Panc1 (cell line): ENCODE measurements around the gene ADCY1. TPM values are rescaled to one million over a fixed set of nuclear protein-coding genes. Genes with fewer than 3 reads are reported as not detected.
"Not testable (repeated sequence)": the region's sequence is repeated elsewhere in the genome, so short reads cannot be mapped to it uniquely, and the experiment has no call there.

Source experiments
- ATAC-seq: fragments of 200-7000 bp; cut with Tn5 transposase; 2 replicates; pipeline ENCODE4 v1.9.1; 2020; ENCODE audit warnings: mild to moderate bottlenecking, moderate library complexity
- BruUV-seq: library from RNA; stranded (reverse); fragments of 400-500 nt; replicated peaks from 2 replicates; lab custom pipeline; 2021; lab: Mats Ljungman, UMichigan
- CTCF ChIA-PET: fragments of 300-600 bp; sonication (Branson Sonifier 250); formaldehyde crosslinking; loops from one replicate; lab custom pipeline; 2022; ENCODE audit warnings: antibody characterized with exemption; lab: Charles Lee
- POLR2A ChIA-PET: fragments of 300-600 bp; sonication (Branson Sonifier 250); formaldehyde crosslinking; loops from one replicate; lab custom pipeline; 2022; ENCODE audit warnings: antibody characterized with exemption; lab: Charles Lee
- DNase-seq: peaks from one replicate; pipeline ENCODE4 v3.0.0-alpha.2; 2010; ENCODE audit warnings: low read depth, low spot score
- H3K27ac ChIP-seq: 2 replicates; pipeline ENCODE4 v1.5.1; 2011; ENCODE audit warnings: mild to moderate bottlenecking, low read length, inconsistent platforms
- H3K27me3 ChIP-seq: fragments of 200-500 bp; sonication (Bioruptor generic); 2 replicates; pipeline ENCODE4 v1.6.0; 2014; ENCODE audit warnings: low read length, inconsistent platforms; ENCODE audit not compliant: control insufficient read depth, insufficient read depth
- H3K36me3 ChIP-seq: fragments of 200-500 bp; sonication (Bioruptor generic); 2 replicates; pipeline ENCODE4 v1.5.1; 2014; ENCODE audit warnings: inconsistent platforms, mild to moderate bottlenecking, low read length, moderate library complexity; ENCODE audit not compliant: control insufficient read depth, insufficient read depth
- H3K4me1 ChIP-seq: 2 replicates; pipeline ENCODE4 v1.5.1; 2011; ENCODE audit warnings: inconsistent platforms, mild to moderate bottlenecking, low read length, moderate library complexity; ENCODE audit not compliant: control insufficient read depth, insufficient read depth
- H3K4me3 ChIP-seq, 2 experiments: 2 replicates each; pipeline ENCODE4 v1.5.1; 2011 to 2012; ENCODE audit warnings: low read depth in 2 of 2, low read length in 2 of 2, mild to moderate bottlenecking in 2 of 2, inconsistent platforms in 1 of 2, moderate library complexity in 1 of 2
- H3K9me3 ChIP-seq: fragments of 200-500 bp; sonication (Bioruptor generic); 2 replicates; pipeline ENCODE4 v1.5.1; 2014; ENCODE audit warnings: low read depth, mild to moderate bottlenecking, inconsistent platforms, low read length, moderate library complexity; ENCODE audit not compliant: control insufficient read depth, insufficient read depth
- POLR2AphosphoS5 ChIP-seq: IDR thresholded peaks from 2 replicates; pipeline ENCODE4 v1.6.1; 2012; ENCODE audit warnings: mild to moderate bottlenecking, low read depth, low read length, moderate library complexity
- REST ChIP-seq, 2 experiments: IDR thresholded peaks; 2 replicates each; pipeline ENCODE4 v1.6.1; 2011 to 2012; ENCODE audit warnings: low read depth in 2 of 2, control low read depth in 1 of 2, low read length in 1 of 2, mild to moderate bottlenecking in 1 of 2, moderate library complexity in 1 of 2; ENCODE audit not compliant: insufficient read depth in 1 of 2
- SIN3A ChIP-seq: IDR thresholded peaks from 2 replicates; pipeline ENCODE4 v1.6.1; 2012; ENCODE audit warnings: low read depth, mild to moderate bottlenecking, low read length, moderate library complexity, borderline replicate concordance; ENCODE audit not compliant: insufficient read depth
- TCF7L2 ChIP-seq: IDR thresholded peaks from 2 replicates; pipeline ENCODE4 v1.6.1; 2011; ENCODE audit warnings: mild to moderate bottlenecking, low read depth, low read length, inconsistent platforms
- in situ Hi-C: cut with HindIII; loops from 2 replicates; pipeline ENCODE4 v1.10.0; 2016; ENCODE audit warnings: low sequenced_read_pairs, low pct_unique_long_range_greater_than_20kb
- intact Hi-C: fragments of 100-400 bp; cut with micrococcal nuclease; formaldehyde crosslinking; loops from one replicate; pipeline ENCODE4 v1.10.0; 2022; ENCODE audit not compliant: unreplicated experiment
- total RNA-seq: library from RNA; stranded (reverse); gene quantifications from one replicate; pipeline ENCODE4 v1.2.1, GENCODE V29; 2021; ENCODE audit not compliant: unreplicated experiment
- TF ChIP-seq, protein P1 (sequence below): fragments of 450-650 bp; IDR thresholded peaks from 2 replicates; pipeline ENCODE4 v1.5.1; 2017; ENCODE audit warnings: mild to moderate bottlenecking

ADCY1 gene
- total RNA-seq, 1 experiment from 2014 or later = 2.1 TPM

DNA sequence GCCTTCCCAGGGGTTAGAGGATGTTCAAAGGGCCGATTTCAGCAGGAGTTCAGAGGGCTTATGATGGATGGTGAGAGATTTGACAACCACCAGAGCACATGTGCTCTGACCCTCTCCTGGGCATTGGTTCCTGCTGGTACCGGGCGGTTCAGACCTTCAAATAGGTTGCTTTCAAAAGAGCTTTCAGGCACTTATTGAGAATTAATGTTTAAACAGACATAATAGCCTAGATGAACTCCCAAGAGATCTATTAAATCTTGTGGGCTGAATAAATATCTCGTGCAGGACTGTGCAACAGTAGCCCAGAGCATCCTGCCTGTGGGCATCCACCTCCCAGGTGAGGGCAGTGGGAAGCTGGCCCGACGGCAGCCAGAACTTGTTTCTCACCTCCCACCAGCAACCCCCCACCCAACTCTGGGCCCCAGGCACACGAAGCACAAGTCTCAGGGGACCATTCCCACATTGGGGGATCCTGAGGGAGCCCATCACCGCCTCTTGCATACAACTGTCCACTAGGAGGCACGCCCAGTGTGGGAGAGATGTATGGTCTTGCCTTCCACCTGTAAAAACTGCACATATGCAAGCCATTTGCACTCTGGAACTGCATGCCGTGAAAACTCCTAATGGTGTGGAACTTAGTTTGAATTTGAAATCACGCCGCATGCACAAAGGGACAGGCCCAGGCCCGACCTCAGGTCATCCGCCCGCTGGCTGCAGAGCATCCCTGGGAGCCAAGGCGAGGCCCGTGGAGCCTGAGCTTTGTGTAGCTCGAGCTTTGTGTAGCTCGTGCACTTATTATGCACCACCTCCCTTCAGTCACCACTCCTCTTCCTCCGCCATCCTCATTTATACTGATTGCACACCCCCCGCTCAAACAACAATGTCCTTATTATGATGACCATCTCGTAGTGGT is 147.8 kb downstream of the ADCY1 start:
- ATAC-seq (0 out of 2 replicates have a peak, but pooled peaks have one; percentile 36), DNase-seq (no peak)
- Histone ChIP-seq H3K36me3 (no peaks in the 10 kb centered on the region), H3K4me3 (no peak overlapping the region), H3K27me3 (no peaks in the 10 kb centered on the region), H3K9me3 (no peaks in the 10 kb centered on the region), H3K27ac (no peak overlapping the region), H3K4me1 (no peaks in the 10 kb centered on the region)
- in situ Hi-C loops (no loop called here), intact Hi-C loops (no loop called here)
- POLR2A ChIA-PET = no interaction called here
- CTCF ChIA-PET = no interaction called here
- no TSS peak for BruUV-seq
- TF ChIP-seq SIN3A (no peak), REST (IDR thresholded peaks at IDR 0.05; ENCODE audit: insufficient read depth in 1 of 2, low read depth in 2 of 2, low read length in 1 of 2) (no peak), POLR2AphosphoS5 (0 out of 2 replicates have a peak, but pooled peaks have one; percentile 16), TCF7L2 (no peak)
- TF ChIP-seq, protein P1, sequence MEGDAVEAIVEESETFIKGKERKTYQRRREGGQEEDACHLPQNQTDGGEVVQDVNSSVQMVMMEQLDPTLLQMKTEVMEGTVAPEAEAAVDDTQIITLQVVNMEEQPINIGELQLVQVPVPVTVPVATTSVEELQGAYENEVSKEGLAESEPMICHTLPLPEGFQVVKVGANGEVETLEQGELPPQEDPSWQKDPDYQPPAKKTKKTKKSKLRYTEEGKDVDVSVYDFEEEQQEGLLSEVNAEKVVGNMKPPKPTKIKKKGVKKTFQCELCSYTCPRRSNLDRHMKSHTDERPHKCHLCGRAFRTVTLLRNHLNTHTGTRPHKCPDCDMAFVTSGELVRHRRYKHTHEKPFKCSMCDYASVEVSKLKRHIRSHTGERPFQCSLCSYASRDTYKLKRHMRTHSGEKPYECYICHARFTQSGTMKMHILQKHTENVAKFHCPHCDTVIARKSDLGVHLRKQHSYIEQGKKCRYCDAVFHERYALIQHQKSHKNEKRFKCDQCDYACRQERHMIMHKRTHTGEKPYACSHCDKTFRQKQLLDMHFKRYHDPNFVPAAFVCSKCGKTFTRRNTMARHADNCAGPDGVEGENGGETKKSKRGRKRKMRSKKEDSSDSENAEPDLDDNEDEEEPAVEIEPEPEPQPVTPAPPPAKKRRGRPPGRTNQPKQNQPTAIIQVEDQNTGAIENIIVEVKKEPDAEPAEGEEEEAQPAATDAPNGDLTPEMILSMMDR = no peak

DNA sequence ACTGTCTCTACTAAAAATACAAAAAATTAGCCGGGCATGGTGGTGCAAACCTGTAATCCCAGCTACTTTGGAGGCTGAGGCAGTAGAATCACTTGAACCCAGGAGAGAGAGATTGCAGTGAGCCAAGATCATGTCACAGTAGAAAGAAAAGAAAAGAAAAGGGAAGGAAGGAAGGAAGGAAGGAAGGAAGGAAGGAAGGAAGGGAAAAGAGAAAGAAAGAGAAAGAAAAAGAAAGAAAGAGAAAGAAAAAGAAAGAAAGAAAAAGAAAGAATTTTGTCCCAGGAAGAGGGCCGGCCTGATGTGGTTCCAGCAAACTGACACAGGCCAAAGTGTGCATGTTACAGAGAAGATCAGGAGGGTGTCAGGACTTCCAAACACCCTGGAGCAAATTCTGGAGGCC is 151.1 kb downstream of the ADCY1 start:
- intact Hi-C loops, ATAC-seq, CTCF ChIA-PET, in situ Hi-C loops, DNase-seq, BruUV-seq, H3K27me3 ChIP-seq, H3K4me1 ChIP-seq, H3K27ac ChIP-seq, H3K4me3 ChIP-seq, H3K9me3 ChIP-seq, POLR2A ChIA-PET, H3K36me3 ChIP-seq: not testable (repeated sequence)

GRCh38 chr7:45726883-45727282 is 152.7 kb downstream of the ADCY1 start:
- H3K4me1 ChIP-seq = no peaks in the 10 kb centered on the region
- POLR2A ChIA-PET = no interaction called here
- no peak overlapping the region for H3K4me3 ChIP-seq
- H3K27ac ChIP-seq = no peak overlapping the region
- DNase-seq = no peak
- no peaks in the 10 kb centered on the region for H3K27me3 ChIP-seq
- no TSS peak for BruUV-seq
- peaks cover 10% of the 10 kb centered on the region; the same call in 1 of the 2 replicates for H3K36me3 ChIP-seq
- TF ChIP-seq POLR2AphosphoS5 = no peak
- no peak for TF ChIP-seq SIN3A
- TF ChIP-seq, protein P1 = no peak
- no peak for TF ChIP-seq TCF7L2
- TF ChIP-seq REST (IDR thresholded peaks at IDR 0.05; ENCODE audit: insufficient read depth in 1 of 2, low read depth in 2 of 2, low read length in 1 of 2) = no peak
- no peaks in the 10 kb centered on the region for H3K9me3 ChIP-seq
- in situ Hi-C loops = no loop called here
- CTCF ChIA-PET = no interaction called here
- intact Hi-C loops = no loop called here
- no peak for ATAC-seq
